HepG2 (cell line): ENCODE data around the gene MRPS34. TPM values are rescaled to one million over a fixed set of nuclear protein-coding genes. Genes with fewer than 3 reads are reported as not detected.

Experiments
- ARID3A ChIP-seq: IDR thresholded peaks from 2 replicates; pipeline ENCODE4 v1.6.1; 2012; ENCODE audit warnings: low read depth, low read length, improper control_type of control experiment
- ATF2 ChIP-seq: sonication (generic); formaldehyde crosslinking; IDR thresholded peaks from 2 replicates; pipeline ENCODE4 v1.4.0; 2020; ENCODE audit warnings: missing genetic modification reagents
- FOXM1 ChIP-seq: sonication (generic); formaldehyde crosslinking; IDR thresholded peaks from 2 replicates; pipeline ENCODE4 v1.5.0; 2020; ENCODE audit warnings: missing genetic modification reagents
- GFI1 ChIP-seq: sonication (generic); formaldehyde crosslinking; IDR thresholded peaks from 2 replicates; pipeline ENCODE4 v1.5.0; 2020; ENCODE audit warnings: missing genetic modification reagents, mild to moderate bottlenecking, borderline replicate concordance
- GRHL1 ChIP-seq: sonication (generic); formaldehyde crosslinking; conservative IDR thresholded peaks from 2 replicates; pipeline ENCODE4 v1.8.0; 2022; ENCODE audit warnings: missing genetic modification reagents
- IRX3 ChIP-seq: sonication (generic); formaldehyde crosslinking; IDR thresholded peaks from 2 replicates; pipeline ENCODE4 v1.8.1; 2023; ENCODE audit warnings: mild to moderate bottlenecking, low read depth, missing genetic modification reagents, borderline replicate concordance
- ISL2 ChIP-seq: sonication (generic); formaldehyde crosslinking; IDR thresholded peaks from 2 replicates; pipeline ENCODE4 v1.5.0; 2020; ENCODE audit warnings: missing genetic modification reagents
- PAWR ChIP-seq: sonication (generic); formaldehyde crosslinking; IDR thresholded peaks from 2 replicates; pipeline ENCODE4 v1.4.0; 2020; ENCODE audit warnings: missing genetic modification reagents, mild to moderate bottlenecking, borderline replicate concordance
- PAX8 ChIP-seq: sonication (generic); formaldehyde crosslinking; IDR thresholded peaks from 2 replicates; pipeline ENCODE4 v1.8.0; 2022; ENCODE audit warnings: mild to moderate bottlenecking, missing genetic modification reagents, borderline replicate concordance
- PHF20 ChIP-seq: sonication (generic); formaldehyde crosslinking; IDR thresholded peaks from 2 replicates; pipeline ENCODE4 v1.5.0; 2020; ENCODE audit warnings: mild to moderate bottlenecking, missing genetic modification reagents
- PRDM4 ChIP-seq: sonication (generic); formaldehyde crosslinking; IDR thresholded peaks from 2 replicates; pipeline ENCODE4 v1.9.0; 2021; ENCODE audit warnings: missing genetic modification reagents, borderline replicate concordance
- SMYD3 ChIP-seq: sonication (generic); formaldehyde crosslinking; IDR thresholded peaks from 2 replicates; pipeline ENCODE4 v1.8.1; 2023; ENCODE audit warnings: mild to moderate bottlenecking, missing genetic modification reagents
- ZFP36L1 ChIP-seq: sonication (generic); formaldehyde crosslinking; IDR thresholded peaks from 2 replicates; pipeline ENCODE4 v1.8.0; 2022; ENCODE audit warnings: mild to moderate bottlenecking, missing genetic modification reagents, moderate library complexity
- ZNF12 ChIP-seq: sonication (generic); formaldehyde crosslinking; IDR thresholded peaks from 2 replicates; pipeline ENCODE4 v1.5.0; 2020; ENCODE audit warnings: missing genetic modification reagents
- ZNF574 ChIP-seq: sonication (generic); formaldehyde crosslinking; IDR thresholded peaks from 2 replicates; pipeline ENCODE4 v1.4.0; 2020; ENCODE audit warnings: missing genetic modification reagents
- ZNF580 ChIP-seq: IDR thresholded peaks from 2 replicates; pipeline ENCODE4 v1.6.1; 2016; ENCODE audit warnings: low read depth, borderline replicate concordance
- polyA plus RNA-seq, 8 experiments: library from polyadenylated mRNA; depleted of rRNA in 3 of 8; stranded (reverse) in 7 of 8; unstranded in 1 of 8; fragments of >200 nt; fragmentation: Illumina TruSeq in 4 of 8; extraction: Trizol in 4 of 8; gene quantifications; 2 replicates each; pipeline versions ENCODE4 v1.2.1 to v1.2.3, GENCODE V29; 2011 to 2016; ENCODE audit warnings: low read depth in 4 of 8, missing spikeins in 1 of 8, mixed read lengths in 1 of 8; ENCODE audit not compliant: insufficient read depth in 1 of 8
- total RNA-seq, 5 experiments: library from RNA; depleted of rRNA; stranded (reverse); fragments of >200 nt; fragmentation: Illumina TruSeq; extraction: Trizol; gene quantifications; 2 replicates each; pipeline ENCODE4 v1.2.3, GENCODE V29; 2016; ENCODE audit warnings: low read depth in 1 of 5

The MRPS34 gene
- total and polyA plus RNA-seq, 2 of the 13 experiments (the other 11 are each of a cell fraction or from before 2014, with no cell fraction given): 63.5 to 131 TPM

- TF ChIP-seq PAX8 (CRISPR knock-in tag): no peak
- peak; percentile 93 for TF ChIP-seq PHF20 (CRISPR knock-in tag)
- TF ChIP-seq SMYD3 (CRISPR knock-in tag): no peak
- peak; percentile 38; the same call in 1 of the 2 replicates for TF ChIP-seq ZNF574 (CRISPR knock-in tag)
- no peak for TF ChIP-seq FOXM1 (CRISPR knock-in tag)
- TF ChIP-seq ZNF12 (CRISPR knock-in tag): no peak
- no peak for TF ChIP-seq PRDM4
- TF ChIP-seq ZNF580 (CRISPR knock-in tag): no peak
- TF ChIP-seq ARID3A: no peak
- TF ChIP-seq GRHL1: no peak
- peak; percentile 25; the same call in 1 of the 2 replicates for TF ChIP-seq GFI1 (CRISPR knock-in tag)
- no peak for TF ChIP-seq PAWR (CRISPR knock-in tag)
- TF ChIP-seq ATF2: peak; percentile 66; the same call in 1 of the 2 replicates
- no peak for TF ChIP-seq ZFP36L1 (CRISPR knock-in tag)
- TF ChIP-seq IRX3 (CRISPR knock-in tag): no peak
- TF ChIP-seq ISL2 (CRISPR knock-in tag): no peak
These were observed 9.7 kb upstream of the MRPS34 start, which contains the start of the genes NUBP2 and SPSB3 (continued) for GRCh38 chr16:1782408-1783264.
